Colonic mucosa (tissue), 4 donors: Measurements from ENCODE around the gene PDE10A. TPM values are rescaled to one million over a fixed set of nuclear protein-coding genes. Genes with fewer than 3 reads are reported as not detected.

ENCODE experiments used
- DNase-seq: peaks from one replicate; pipeline ENCODE4 v3.0.0-alpha.2; 2020
- H3K27ac ChIP-seq: fragments of 200-600 bp; one replicate; pipeline ENCODE4 v1.8.0; 2021
- H3K27me3 ChIP-seq: fragments of 200-600 bp; one replicate; pipeline ENCODE4 v1.8.0; 2021
- H3K36me3 ChIP-seq: fragments of 200-600 bp; one replicate; pipeline ENCODE4 v1.8.0; 2021
- H3K4me1 ChIP-seq: fragments of 200-600 bp; one replicate; pipeline ENCODE4 v1.8.0; 2021; ENCODE audit warnings: mild to moderate bottlenecking
- H3K4me3 ChIP-seq: fragments of 200-600 bp; one replicate; pipeline ENCODE4 v1.8.0; 2021
- H3K9ac ChIP-seq, 2 donors: one replicate each; pipeline ENCODE4 v1.7.0; 2013; ENCODE audit warnings: control low read depth in 2 of 2, low read depth in 2 of 2, low read length in 2 of 2
- H3K9me3 ChIP-seq: fragments of 200-600 bp; one replicate; pipeline ENCODE4 v1.8.0; 2021
- CTCF ChIP-seq: fragments of 200-600 bp; IDR thresholded peaks from one replicate; pipeline ENCODE4 v1.8.0; 2022; ENCODE audit warnings: antibody characterized with exemption, mild to moderate bottlenecking
- intact Hi-C: fragments of 100-400 bp; cut with DNase I; formaldehyde crosslinking; loops from one replicate; pipeline ENCODE4 v1.14.1; 2022
- total RNA-seq, 2 donors: library from RNA; stranded (reverse); fragmentation: NEBNext Ultra II Directional in 1 of 2; extraction: Animal tissue kit (Norgen Biotek cat#: 25700) in 1 of 2; gene quantifications; one replicate each; pipeline ENCODE4 v1.2.1, GENCODE V29; 2021
- donor health status: healthy.
- donor health status: DM: no; HTN: no; CAD: no.
- donor health status: DM: no; HTN: no; CAD: no.

The PDE10A gene
- total RNA-seq, 2 donors from 2014 or later, result 0.37 to 3.4 TPM

- no peaks in the 10 kb centered on the region for H3K4me1 ChIP-seq
- intact Hi-C loops, result no loop called here
- no peak for TF ChIP-seq CTCF
- no peak overlapping the region for H3K9ac ChIP-seq
- no peaks in the 10 kb centered on the region for H3K36me3 ChIP-seq
- DNase-seq, result no peak
- H3K27ac ChIP-seq, result no peak overlapping the region
- H3K4me3 ChIP-seq, result no peak overlapping the region
- no peaks in the 10 kb centered on the region for H3K27me3 ChIP-seq
- H3K9me3 ChIP-seq, result no peaks in the 10 kb centered on the region
These were observed 206.8 kb downstream of the PDE10A start for GRCh38 chr6:165456286-165456685.

- no peak for TF ChIP-seq CTCF
- no peak overlapping the region for H3K4me3 ChIP-seq
- no peaks in the 10 kb centered on the region for H3K4me1 ChIP-seq
- no peak for DNase-seq
- no peaks in the 10 kb centered on the region for H3K36me3 ChIP-seq
- no peaks in the 10 kb centered on the region for H3K9me3 ChIP-seq
- intact Hi-C loops, result no loop called here
- H3K27ac ChIP-seq, result no peak overlapping the region
- no peak overlapping the region for H3K9ac ChIP-seq
- no peaks in the 10 kb centered on the region for H3K27me3 ChIP-seq
These were observed 207.6 kb downstream of the PDE10A start for GRCh38 chr6:165455488-165455887.

- Histone ChIP-seq H3K27ac (no peak overlapping the region), H3K4me1 (no peaks in the 10 kb centered on the region), H3K36me3 (no peaks in the 10 kb centered on the region), H3K27me3 (no peaks in the 10 kb centered on the region), H3K4me3 (no peak overlapping the region), H3K9me3 (no peaks in the 10 kb centered on the region), H3K9ac (no peak overlapping the region)
- DNase-seq, result no peak
- no peak for TF ChIP-seq CTCF
- intact Hi-C loops, result no loop called here
These were observed 209.6 kb downstream of the PDE10A start for GRCh38 chr6:165453395-165453794.

GRCh38 chr6:165451838-165452237, 211.2 kb downstream of the PDE10A start:
- no peak for DNase-seq
- Histone ChIP-seq H3K27me3 (no peaks in the 10 kb centered on the region), H3K27ac (no peak overlapping the region), H3K9ac (no peak overlapping the region), H3K4me1 (no peaks in the 10 kb centered on the region), H3K4me3 (no peak overlapping the region), H3K9me3 (no peaks in the 10 kb centered on the region), H3K36me3 (no peaks in the 10 kb centered on the region)
- no peak for TF ChIP-seq CTCF
- intact Hi-C loops, result no loop called here

- Histone ChIP-seq H3K4me3 (no peak overlapping the region), H3K9me3 (no peaks in the 10 kb centered on the region), H3K36me3 (no peaks in the 10 kb centered on the region), H3K4me1 (no peaks in the 10 kb centered on the region), H3K9ac (no peak overlapping the region), H3K27me3 (no peaks in the 10 kb centered on the region), H3K27ac (no peak overlapping the region)
- no peak for DNase-seq
- intact Hi-C loops, result no loop called here
- TF ChIP-seq CTCF, result no peak
These were observed 214.8 kb downstream of the PDE10A start for GRCh38 chr6:165448210-165448609.

GRCh38 chr6:165447141-165447540, 215.9 kb downstream of the PDE10A start:
- intact Hi-C loops, result no loop called here
- H3K27ac ChIP-seq, result no peak overlapping the region
- H3K4me3 ChIP-seq, result no peak overlapping the region
- no peak for DNase-seq
- H3K9me3 ChIP-seq, result no peaks in the 10 kb centered on the region
- TF ChIP-seq CTCF, result no peak
- H3K4me1 ChIP-seq, result no peaks in the 10 kb centered on the region
- H3K9ac ChIP-seq, result no peak overlapping the region
- H3K27me3 ChIP-seq, result no peaks in the 10 kb centered on the region
- H3K36me3 ChIP-seq, result no peaks in the 10 kb centered on the region
